CD14-positive monocyte (primary cell): ENCODE results near the gene MITF. TPM values are rescaled to one million over a fixed set of nuclear protein-coding genes. Genes with fewer than 3 reads are reported as not detected.

Source experiments
- DNase-seq, 3 donors: peaks; one replicate each; pipeline ENCODE4 v3.0.0-alpha.2; 2011 to 2022
- H2AFZ ChIP-seq: 2 replicates; pipeline ENCODE4 v1.6.0; 2012; ENCODE audit warnings: mild to moderate bottlenecking, low read depth, low read length, inconsistent platforms; ENCODE audit not compliant: insufficient read depth, poor library complexity, severe bottlenecking
- H3K27ac ChIP-seq, 2 donors: 1 replicate in 1 of 2; 2 replicates in 1 of 2; pipeline ENCODE4 v1.5.1; 2012 to 2013; ENCODE audit warnings: low read length in 2 of 2, control low read depth in 1 of 2, inconsistent platforms in 1 of 2, low read depth in 1 of 2, mild to moderate bottlenecking in 1 of 2
- H3K27me3 ChIP-seq, 2 donors: one replicate each; pipeline versions ENCODE4 v1.6.0 to v1.6.1; 2011 to 2013; ENCODE audit warnings: low read length in 2 of 2; ENCODE audit not compliant: control insufficient read depth in 2 of 2, insufficient read depth in 2 of 2
- H3K36me3 ChIP-seq, 2 donors: replicated peaks in 1 of 2; 1 replicate in 1 of 2; 2 replicates in 1 of 2; pipeline versions ENCODE4 v1.5.1 to v1.6.1; 2012 to 2013; ENCODE audit warnings: low read length in 2 of 2, control low read depth in 1 of 2, inconsistent platforms in 1 of 2, mild to moderate bottlenecking in 1 of 2; ENCODE audit not compliant: insufficient read depth in 2 of 2, control insufficient read depth in 1 of 2
- H3K4me1 ChIP-seq, 2 donors: 1 replicate in 1 of 2; 2 replicates in 1 of 2; pipeline versions ENCODE4 v1.5.1 to v1.6.1; 2012 to 2013; ENCODE audit warnings: low read length in 2 of 2, control low read depth in 1 of 2, inconsistent platforms in 1 of 2, mild to moderate bottlenecking in 1 of 2, moderate library complexity in 1 of 2; ENCODE audit not compliant: insufficient read depth in 2 of 2, control insufficient read depth in 1 of 2
- H3K4me2 ChIP-seq: replicated peaks from 2 replicates; pipeline ENCODE3; 2012; ENCODE audit warnings: low read length, moderate library complexity, mild to moderate bottlenecking; ENCODE audit not compliant: poor library complexity, severe bottlenecking; ENCODE audit errors: extremely low read depth
- H3K4me3 ChIP-seq, 3 experiments: fragments of 200-600 bp in 1 of 3; sonication (generic) in 1 of 3; replicated peaks in 1 of 3; 1 replicate in 2 of 3; 2 replicates in 1 of 3; pipeline ENCODE4 v1.5.1; 2011 to 2013; ENCODE audit warnings: low read length in 3 of 3, mild to moderate bottlenecking in 3 of 3, control low read depth in 2 of 3, low read depth in 2 of 3, inconsistent platforms in 1 of 3, moderate library complexity in 1 of 3
- H3K79me2 ChIP-seq: 2 replicates; pipeline ENCODE4 v1.6.0; 2012; ENCODE audit warnings: mild to moderate bottlenecking, control low read depth, inconsistent platforms, low read length, moderate library complexity; ENCODE audit not compliant: insufficient read depth
- H3K9ac ChIP-seq: 2 replicates; pipeline ENCODE4 v1.6.0; 2017; ENCODE audit warnings: low read length, mild to moderate bottlenecking; ENCODE audit not compliant: insufficient read depth, poor library complexity, severe bottlenecking
- H3K9me3 ChIP-seq, 2 donors: replicated peaks in 1 of 2; 1 replicate in 1 of 2; 2 replicates in 1 of 2; pipeline versions ENCODE4 v1.5.1 to v1.6.1; 2012 to 2013; ENCODE audit warnings: low read length in 2 of 2, control low read depth in 1 of 2; ENCODE audit not compliant: control insufficient read depth in 1 of 2, insufficient read depth in 1 of 2
- H4K20me1 ChIP-seq: 2 replicates; pipeline ENCODE4 v1.6.0; 2012; ENCODE audit warnings: mild to moderate bottlenecking, low read length, control low read depth, moderate library complexity; ENCODE audit not compliant: insufficient read depth
- H3K27ac Mint-ChIP-seq, 7 donors: one replicate each; pipeline ENCODE4 v1.8.0; 2020; ENCODE audit warnings: mild to moderate bottlenecking in 7 of 7, mixed read lengths in 7 of 7, moderate library complexity in 6 of 7, inconsistent platforms in 2 of 7
- H3K27me3 Mint-ChIP-seq, 3 donors: one replicate each; pipeline ENCODE4 v1.8.0; 2021 to 2022; ENCODE audit warnings: low read depth in 3 of 3, mild to moderate bottlenecking in 3 of 3, mixed read lengths in 3 of 3, moderate library complexity in 3 of 3, inconsistent platforms in 1 of 3
- H3K36me3 Mint-ChIP-seq, 2 donors: one replicate each; pipeline ENCODE4 v1.8.0; 2020; ENCODE audit warnings: mixed read lengths in 2 of 2, inconsistent platforms in 1 of 2, mild to moderate bottlenecking in 1 of 2
- H3K4me1 Mint-ChIP-seq: one replicate; pipeline ENCODE4 v1.8.0; 2020; ENCODE audit warnings: mild to moderate bottlenecking, mixed read lengths
- H3K4me3 Mint-ChIP-seq, 2 donors: one replicate each; pipeline ENCODE4 v1.8.0; 2020; ENCODE audit warnings: mild to moderate bottlenecking in 2 of 2, mixed read lengths in 2 of 2, moderate library complexity in 1 of 2
- H3K9me3 Mint-ChIP-seq, 7 donors: one replicate each; pipeline ENCODE4 v1.8.0; 2020 to 2022; ENCODE audit warnings: mixed read lengths in 7 of 7, mild to moderate bottlenecking in 6 of 7, moderate library complexity in 6 of 7, inconsistent platforms in 2 of 7
- CTCF ChIP-seq: fragments of 200-600 bp; IDR thresholded peaks from one replicate; pipeline ENCODE4 v1.8.0; 2022; ENCODE audit warnings: antibody characterized with exemption, mild to moderate bottlenecking
- WGBS: methylation state at CpG from one replicate; pipeline ENCODE4 v1.1.5; 2013; ENCODE audit warnings: missing lambda C conversion rate; ENCODE audit not compliant: insufficient coverage; 5-methylcytosine and 5-hydroxymethylcytosine counted together
- intact Hi-C, 2 donors: fragments of 100-400 bp; cut with micrococcal nuclease; formaldehyde crosslinking; loops; one replicate each; pipeline versions ENCODE4 v1.15.0 to v1.15.1; 2023
- polyA plus RNA-seq, 3 donors: library from polyadenylated mRNA; depleted of rRNA in 1 of 3; unstranded in 2 of 3; stranded (reverse) in 1 of 3; fragments of 300-500 nt in 2 of 3; fragments of >200 nt in 1 of 3; fragmentation: Illumina TruSeq in 2 of 3; gene quantifications; 1 replicate in 2 of 3; 2 replicates in 1 of 3; pipeline ENCODE4 v1.2.3, GENCODE V29; 2012 to 2021

Gene MITF
- polyA plus RNA-seq, 3 donors, result 7.0 to 15.1 (median 12.1) TPM

GRCh38 chr3:69871251-69871650 lies 132.0 kb downstream of the MITF start:
- intact Hi-C loops, result no loop called here

GRCh38 chr3:69871868-69872267 lies 132.6 kb downstream of the MITF start:
- Mint-ChIP-seq H3K36me3 (no peaks in the 10 kb centered on the region), H3K9me3 (no peaks in the 10 kb centered on the region), H3K27me3 (no peaks in the 10 kb centered on the region), H3K4me3 (no peak overlapping the region), H3K27ac (no peak overlapping the region), H3K4me1 (peaks cover 2% of the 10 kb centered on the region)
- Histone ChIP-seq H3K9ac (no peak overlapping the region), H3K79me2 (no peaks in the 10 kb centered on the region), H3K4me3 (no peak overlapping the region), H2AFZ (no peak overlapping the region), H3K36me3 (no peaks in the 10 kb centered on the region), H3K27me3 (no peaks in the 10 kb centered on the region), H3K27ac (no peak overlapping the region), H3K9me3 (no peaks in the 10 kb centered on the region), H4K20me1 (no peaks in the 10 kb centered on the region), H3K4me1 (no peaks in the 10 kb centered on the region), H3K4me2 (no peak overlapping the region)
- no CpG with 5 or more reads among the region's 3 CpGs for WGBS
- no peak for DNase-seq
- intact Hi-C loops, result no loop called here
- TF ChIP-seq CTCF, result no peak

More at GRCh38 chr3:69871251-69871650, 132.0 kb downstream of the MITF start:
- no peaks in the 10 kb centered on the region for H3K27me3 Mint-ChIP-seq
- Histone ChIP-seq H3K9me3 (no peaks in the 10 kb centered on the region), H3K4me1 (no peaks in the 10 kb centered on the region), H3K27ac (no peak overlapping the region), H3K36me3 (no peaks in the 10 kb centered on the region), H3K4me3 (no peak overlapping the region), H3K27me3 (no peaks in the 10 kb centered on the region), H3K4me2 (no peak overlapping the region), H4K20me1 (no peaks in the 10 kb centered on the region), H3K79me2 (no peaks in the 10 kb centered on the region), H2AFZ (no peak overlapping the region), H3K9ac (no peak overlapping the region)
- H3K36me3 Mint-ChIP-seq, result no peaks in the 10 kb centered on the region
- no peaks in the 10 kb centered on the region for H3K9me3 Mint-ChIP-seq
- TF ChIP-seq CTCF, result no peak
- H3K4me1 Mint-ChIP-seq, result peaks cover 2% of the 10 kb centered on the region
- WGBS, result no CpG with 5 or more reads among the region's 2 CpGs
- H3K4me3 Mint-ChIP-seq, result no peak overlapping the region
- no peak for DNase-seq
- no peak overlapping the region for H3K27ac Mint-ChIP-seq
